ENCODE results near the gene PIP4K2C.

The PIP4K2C gene

DNA sequence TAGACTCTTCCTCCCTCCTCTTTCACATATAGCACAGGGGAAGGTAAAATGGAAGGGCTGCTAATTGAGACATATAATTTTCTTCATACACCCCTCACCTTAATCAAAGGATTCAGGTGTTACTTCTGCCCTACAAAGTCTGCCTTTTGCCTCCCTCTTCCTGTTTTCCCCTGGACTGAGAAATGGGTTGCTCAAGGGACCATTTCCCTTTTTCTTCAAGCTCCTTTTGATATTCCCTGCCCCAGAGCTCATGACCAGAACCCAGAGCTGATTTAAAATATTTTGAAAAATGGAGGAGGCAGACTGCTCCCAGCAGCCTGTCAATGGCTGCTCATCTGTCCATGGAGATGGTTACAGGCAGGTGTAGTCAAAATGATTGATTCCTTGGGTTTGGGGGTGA lies 6.3 kb upstream of the PIP4K2C start:
- H3K4me1 ChIP-seq (ENCODE audit: insufficient read depth, low read length) = peaks cover 5% of the 10 kb centered on the region
- no peaks in the 10 kb centered on the region for H4K20me1 ChIP-seq (ENCODE audit: insufficient read depth, low read length)
- H3K36me3 ChIP-seq (ENCODE audit: insufficient read depth, low read length) = no peaks in the 10 kb centered on the region
- no peak overlapping the region for H3K27ac ChIP-seq (ENCODE audit: low read length)
- H3K4me2 ChIP-seq (ENCODE audit: insufficient read depth, low read length) = no peak overlapping the region
- no peak overlapping the region for H3K4me3 ChIP-seq (ENCODE audit: low read depth in 1 of 2, low read length in 2 of 2)
- 0 out of 2 replicates have a peak overlapping the region, but pooled peaks have one; percentile 11 for H2AFZ ChIP-seq (ENCODE audit: low read depth, low read length)
- no peak for TF ChIP-seq CTCF (IDR thresholded peaks at IDR 0.05; ENCODE audit: borderline replicate concordance, extremely low read depth, low read length, poor library complexity, severe bottlenecking)
- TF ChIP-seq EZH2 (IDR thresholded peaks at IDR 0.05; ENCODE audit: borderline replicate concordance, low read depth, low read length, severe bottlenecking) = no peak
- ATAC-seq (ENCODE audit: insufficient read depth, low read depth) (no peak), DNase-seq (no peak)
- no peaks in the 10 kb centered on the region for H3K9me3 ChIP-seq (ENCODE audit: insufficient read depth, low read length, severe bottlenecking)
- H3K27me3 ChIP-seq (ENCODE audit: insufficient read depth, low read length, poor library complexity) = peaks cover 13% of the 10 kb centered on the region
- H3K9ac ChIP-seq (ENCODE audit: low read depth, low read length) = no peak overlapping the region
- H3K79me2 ChIP-seq (ENCODE audit: insufficient read depth, low read length) = no peaks in the 10 kb centered on the region

GRCh38 chr12:57585156-57585555 lies 5.8 kb upstream of the PIP4K2C start:
- Histone ChIP-seq H3K4me2 (ENCODE audit: insufficient read depth, low read length) (no peak overlapping the region), H4K20me1 (ENCODE audit: insufficient read depth, low read length) (no peaks in the 10 kb centered on the region), H3K9me3 (ENCODE audit: insufficient read depth, low read length, severe bottlenecking) (no peaks in the 10 kb centered on the region), H3K36me3 (ENCODE audit: insufficient read depth, low read length) (no peaks in the 10 kb centered on the region), H2AFZ (ENCODE audit: low read depth, low read length) (no peak overlapping the region), H3K79me2 (ENCODE audit: insufficient read depth, low read length) (no peaks in the 10 kb centered on the region), H3K27me3 (ENCODE audit: insufficient read depth, low read length, poor library complexity) (peaks cover 13% of the 10 kb centered on the region), H3K4me1 (ENCODE audit: insufficient read depth, low read length) (peaks cover 7% of the 10 kb centered on the region), H3K9ac (ENCODE audit: low read depth, low read length) (no peak overlapping the region), H3K4me3 (ENCODE audit: low read depth in 1 of 2, low read length in 2 of 2) (no peak overlapping the region), H3K27ac (ENCODE audit: low read length) (no peak overlapping the region)
- ATAC-seq (ENCODE audit: insufficient read depth, low read depth) (no peak), DNase-seq (no peak)
- TF ChIP-seq CTCF (IDR thresholded peaks at IDR 0.05; ENCODE audit: borderline replicate concordance, extremely low read depth, low read length, poor library complexity, severe bottlenecking) = no peak
- TF ChIP-seq EZH2 (IDR thresholded peaks at IDR 0.05; ENCODE audit: borderline replicate concordance, low read depth, low read length, severe bottlenecking) = no peak

DNA sequence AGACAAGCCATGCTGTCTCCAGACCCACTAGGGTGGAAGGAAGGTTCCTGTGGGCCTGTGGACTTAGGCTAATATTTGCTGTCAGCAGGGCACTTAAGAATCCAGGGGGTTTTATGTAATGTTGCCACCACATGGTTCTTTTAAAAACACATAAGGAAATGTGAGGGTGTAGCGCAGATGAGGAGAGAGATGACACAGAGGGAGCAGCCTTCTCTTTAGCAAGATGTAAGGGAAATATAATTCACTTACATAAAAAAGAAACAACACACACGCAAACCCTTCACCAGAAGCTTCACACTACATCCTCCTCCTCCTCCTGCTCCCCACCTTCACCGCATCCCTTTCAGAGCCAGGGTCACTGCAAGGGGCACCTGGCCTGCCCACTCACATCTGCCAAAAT lies 4.9 kb upstream of the PIP4K2C start:
- no peak overlapping the region for H3K27ac ChIP-seq (ENCODE audit: low read length)
- H3K4me3 ChIP-seq (ENCODE audit: low read depth in 1 of 2, low read length in 2 of 2) = no peak overlapping the region
- no peak overlapping the region for H3K9ac ChIP-seq (ENCODE audit: low read depth, low read length)
- H3K36me3 ChIP-seq (ENCODE audit: insufficient read depth, low read length) = no peaks in the 10 kb centered on the region
- H2AFZ ChIP-seq (ENCODE audit: low read depth, low read length) = no peak overlapping the region
- peaks cover 17% of the 10 kb centered on the region for H3K4me1 ChIP-seq (ENCODE audit: insufficient read depth, low read length)
- H4K20me1 ChIP-seq (ENCODE audit: insufficient read depth, low read length) = no peaks in the 10 kb centered on the region
- no peaks in the 10 kb centered on the region for H3K9me3 ChIP-seq (ENCODE audit: insufficient read depth, low read length, severe bottlenecking)
- no peak for ATAC-seq (ENCODE audit: insufficient read depth, low read depth)
- H3K27me3 ChIP-seq (ENCODE audit: insufficient read depth, low read length, poor library complexity) = peaks cover 13% of the 10 kb centered on the region
- no peak overlapping the region for H3K4me2 ChIP-seq (ENCODE audit: insufficient read depth, low read length)
- H3K79me2 ChIP-seq (ENCODE audit: insufficient read depth, low read length) = peaks cover 8% of the 10 kb centered on the region
- TF ChIP-seq EZH2 (IDR thresholded peaks at IDR 0.05; ENCODE audit: borderline replicate concordance, low read depth, low read length, severe bottlenecking) (no peak), CTCF (IDR thresholded peaks at IDR 0.05; ENCODE audit: borderline replicate concordance, extremely low read depth, low read length, poor library complexity, severe bottlenecking) (no peak)
- no peak for DNase-seq
